GM21717 (cell line): ENCODE results near the gene CLSTN2.

Source experiments
- ATAC-seq: cut with Tn5 transposase; IDR thresholded peaks from one replicate; pipeline ENCODE4 v1.9.1; 2021; ENCODE audit warnings: mild to moderate bottlenecking, moderate library complexity; ENCODE audit not compliant: unreplicated experiment

Gene CLSTN2

GRCh38 chr3:140470211-140470610 is 535.2 kb downstream of the CLSTN2 start:
- no peak for ATAC-seq

- ATAC-seq: no peak
Measured at GRCh38 chr3:140470962-140471361, 536.0 kb downstream of the CLSTN2 start.

DNA sequence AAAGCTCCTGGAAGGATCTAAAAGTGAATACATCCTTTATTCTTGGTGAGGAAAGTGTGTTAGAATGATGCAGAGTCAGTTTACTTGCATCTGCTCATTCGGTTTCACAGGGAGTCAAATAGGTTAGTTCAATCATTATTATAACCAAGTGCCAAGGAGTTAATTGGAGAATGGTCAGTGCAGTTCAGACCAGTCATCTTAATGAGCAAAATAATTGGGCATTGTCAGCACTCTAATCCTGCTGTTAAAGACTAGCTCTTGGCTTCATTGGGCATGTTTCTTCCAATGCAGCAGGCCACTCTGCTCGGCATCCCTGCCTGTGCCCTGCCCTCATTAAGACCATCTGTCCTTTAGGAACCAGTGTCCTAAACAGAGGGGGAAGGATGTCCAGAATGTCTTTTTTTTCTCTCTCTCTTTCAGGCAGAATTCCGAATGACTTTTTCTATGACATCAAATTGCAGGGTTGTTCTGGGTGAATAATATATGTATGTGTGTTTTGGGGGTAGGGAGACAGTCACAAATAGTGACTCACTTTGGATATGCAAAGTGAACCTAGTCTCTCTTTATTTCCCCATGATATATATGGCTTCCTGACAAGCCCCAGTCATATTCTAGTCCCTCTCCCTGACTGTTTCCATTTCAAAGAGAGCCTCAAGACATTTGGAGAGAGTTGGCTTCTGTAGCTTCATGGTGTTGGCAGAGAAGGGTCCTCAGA is 537.5 kb downstream of the CLSTN2 start:
- ATAC-seq: no peak

GRCh38 chr3:140487566-140487965 is 552.6 kb downstream of the CLSTN2 start:
- ATAC-seq: no peak

DNA sequence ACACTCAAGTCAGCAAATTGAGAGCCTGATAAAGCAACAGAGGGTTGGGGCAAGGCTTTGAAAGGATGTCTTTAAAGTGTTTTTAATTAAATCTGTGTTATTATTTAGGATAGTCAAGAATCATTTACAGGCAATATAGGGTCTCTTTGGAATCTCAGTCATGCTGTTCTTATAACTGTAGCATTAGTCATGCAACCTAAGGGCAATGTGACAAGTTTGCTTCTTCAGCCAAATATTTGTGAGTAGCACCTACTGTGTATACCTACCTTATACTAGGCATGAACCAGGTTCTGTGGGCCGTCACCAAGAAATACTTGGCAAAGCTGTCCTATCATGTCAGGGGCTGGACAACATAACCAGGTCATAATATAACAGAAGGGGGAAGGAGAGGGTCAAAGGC is 558.3 kb downstream of the CLSTN2 start:
- no peak for ATAC-seq

DNA sequence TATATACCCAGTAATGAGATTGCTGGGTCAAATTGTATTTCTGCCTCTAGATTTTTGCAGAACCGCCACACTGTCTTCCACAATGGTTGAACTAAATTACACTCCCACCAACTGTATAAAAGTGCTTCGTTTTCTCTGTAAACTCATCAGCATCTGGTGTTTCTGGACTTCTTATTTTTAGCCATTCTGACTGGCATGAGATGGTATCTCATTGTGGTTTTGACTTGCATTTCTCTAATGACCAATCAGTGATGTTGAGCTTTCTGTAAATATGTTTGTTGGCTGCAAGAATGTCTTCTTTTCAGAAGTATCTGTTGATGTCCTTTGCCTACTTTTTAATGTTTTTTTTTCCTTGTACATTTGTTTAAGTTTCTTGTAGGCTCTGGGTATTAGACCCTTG is 560.0 kb downstream of the CLSTN2 start:
- no peak for ATAC-seq

DNA sequence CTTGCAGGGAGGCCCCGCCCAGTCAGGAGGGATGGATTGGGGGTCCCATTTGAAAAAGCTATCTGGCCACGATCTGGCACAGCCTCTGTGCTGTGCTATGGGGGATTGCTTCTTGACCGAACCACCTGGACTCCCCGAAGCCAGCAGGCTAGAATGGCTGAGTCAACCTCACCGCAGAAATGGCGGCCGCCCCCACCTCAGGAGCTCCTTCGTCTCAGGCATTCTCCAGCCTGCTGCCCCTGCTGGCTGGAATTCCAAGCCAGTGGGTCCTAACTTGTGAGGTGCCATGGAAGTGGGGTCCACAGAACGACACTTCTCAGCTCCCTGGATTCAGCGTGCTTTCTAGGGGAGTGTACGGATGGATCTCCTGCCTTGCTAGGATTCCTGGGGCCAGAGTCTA is 562.3 kb downstream of the CLSTN2 start:
- ATAC-seq: no peak

GRCh38 chr3:140499114-140499757 is 564.3 kb downstream of the CLSTN2 start:
- ATAC-seq: no peak

- ATAC-seq: no peak
Measured at GRCh38 chr3:140500473-140500872, 565.5 kb downstream of the CLSTN2 start.

GRCh38 chr3:140501061-140501769 is 566.2 kb downstream of the CLSTN2 start:
- ATAC-seq: no peak

GRCh38 chr3:140501770-140502364 is 566.9 kb downstream of the CLSTN2 start:
- ATAC-seq: no peak

DNA sequence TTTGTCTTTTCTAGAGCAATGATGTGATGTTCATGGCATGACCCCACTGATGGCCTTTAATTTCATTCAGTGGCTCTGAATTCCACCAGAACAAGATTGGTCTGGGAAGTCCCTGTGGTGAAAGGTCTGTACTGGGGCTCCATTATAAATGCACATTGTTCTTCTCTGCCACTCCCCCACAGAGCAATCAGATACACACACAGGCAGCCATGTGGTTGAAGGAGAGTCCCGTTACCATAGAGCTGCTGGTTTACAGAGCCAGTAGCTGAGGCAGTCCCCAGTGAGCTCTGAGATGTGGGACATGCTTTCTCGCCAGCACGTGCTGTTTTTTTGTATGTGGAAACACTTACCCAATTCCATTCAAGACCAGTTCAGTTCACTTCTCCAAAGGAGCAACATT is 570.2 kb downstream of the CLSTN2 start:
- ATAC-seq: no peak

GRCh38 chr3:140505876-140506275 is 570.9 kb downstream of the CLSTN2 start:
- ATAC-seq: no peak

DNA sequence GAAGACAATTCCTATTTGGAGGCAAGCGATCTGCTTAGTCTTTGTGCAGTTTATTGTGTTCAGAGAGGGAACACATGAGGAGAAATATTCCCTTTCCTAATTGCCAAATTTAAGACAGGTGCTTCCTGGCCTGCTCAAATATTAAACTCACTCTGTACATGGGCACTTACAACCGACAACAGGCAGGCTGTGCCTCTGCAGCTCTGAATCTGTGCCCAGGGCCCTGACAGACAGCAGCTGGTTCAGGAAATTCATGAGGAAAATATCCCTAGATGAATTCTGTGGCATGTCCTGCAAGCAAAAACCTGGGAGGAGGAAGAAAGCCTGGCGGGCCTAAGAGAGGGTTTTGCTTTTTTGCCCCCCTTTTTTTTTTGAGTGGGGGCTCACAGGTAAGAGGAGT is 573.6 kb downstream of the CLSTN2 start:
- no peak for ATAC-seq

DNA sequence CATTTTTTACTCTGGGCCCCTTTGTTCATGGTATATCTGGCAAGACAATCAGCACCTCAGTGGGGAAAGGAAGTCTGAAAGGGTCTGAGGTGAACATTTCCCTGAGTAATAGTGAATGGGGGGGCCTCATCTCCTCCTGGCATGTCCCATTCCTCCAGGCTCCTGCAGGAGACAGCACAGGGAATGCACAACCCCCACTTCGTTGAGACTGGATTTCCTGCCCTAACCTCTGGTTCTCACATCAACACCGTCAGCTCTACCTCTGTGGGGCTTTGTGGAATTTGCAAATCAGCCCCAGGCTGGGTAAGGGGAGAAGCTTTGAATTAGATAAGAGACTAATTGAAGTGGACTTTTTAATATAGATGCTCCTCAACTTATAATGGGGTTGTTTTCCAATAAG is 574.5 kb downstream of the CLSTN2 start:
- ATAC-seq: no peak

- no peak for ATAC-seq
Measured at GRCh38 chr3:140510303-140510861, 575.4 kb downstream of the CLSTN2 start.

GRCh38 chr3:140521751-140522445 is 586.9 kb downstream of the CLSTN2 start:
- ATAC-seq: no peak

DNA sequence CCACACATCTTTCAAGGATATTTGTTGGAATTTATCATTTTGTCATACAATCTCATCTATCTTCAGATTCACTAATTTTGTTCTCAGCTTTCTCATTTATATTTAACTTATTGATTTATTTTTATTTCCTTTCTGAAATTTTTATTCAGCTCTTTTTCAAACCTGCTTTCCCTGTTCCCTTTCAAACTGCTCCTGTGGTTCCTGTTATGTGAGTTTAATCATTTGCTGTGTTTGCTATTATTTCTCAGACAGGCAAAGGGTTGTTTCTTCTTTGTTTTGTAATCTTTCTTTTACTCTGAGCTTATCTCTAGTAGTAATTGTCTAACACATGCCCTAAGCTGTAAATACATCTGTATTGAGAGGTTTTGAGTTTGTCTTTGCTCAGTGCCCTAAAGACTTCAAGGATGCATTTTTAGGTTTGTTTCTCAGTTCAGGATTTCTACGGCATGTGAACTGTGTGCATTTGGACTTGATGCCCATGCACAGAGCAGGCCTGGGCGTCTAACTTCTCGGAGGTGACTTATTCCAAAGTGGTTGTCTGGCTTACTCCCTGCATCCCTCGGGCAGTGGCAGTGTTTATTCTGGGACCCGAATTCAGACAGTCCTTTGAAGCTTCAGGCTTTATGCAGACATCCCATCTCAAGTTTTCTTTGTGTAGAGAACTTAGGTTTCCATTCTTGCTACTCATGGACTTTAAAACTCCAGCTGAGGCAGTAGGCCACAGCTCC is 587.8 kb downstream of the CLSTN2 start:
- no peak for ATAC-seq

DNA sequence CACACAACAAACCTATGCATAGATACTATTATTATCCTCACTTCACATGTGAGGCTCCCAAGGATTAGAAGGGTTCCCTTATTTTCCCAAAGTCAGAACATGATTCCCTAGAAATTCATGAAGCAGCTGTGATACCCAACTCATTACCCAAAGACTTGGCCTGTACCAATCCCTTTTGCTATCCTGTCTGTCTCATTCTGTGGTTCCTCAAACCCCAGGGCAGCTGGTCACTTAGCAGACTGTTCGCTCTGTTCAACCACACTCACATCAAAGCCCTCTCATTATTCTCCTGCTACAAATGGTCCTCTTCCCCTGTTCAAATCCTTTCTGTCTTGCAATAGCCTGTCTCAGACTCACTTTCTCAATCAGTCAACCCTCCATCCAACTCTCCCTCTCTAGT is 588.6 kb downstream of the CLSTN2 start:
- ATAC-seq: no peak

- no peak for ATAC-seq
Measured at GRCh38 chr3:140527156-140527555, 592.2 kb downstream of the CLSTN2 start.
